Mucosa of gallbladder (tissue), 1 donor: ENCODE measurements around the gene HTT. TPM values are rescaled to one million over a fixed set of nuclear protein-coding genes. Genes with fewer than 3 reads are reported as not detected.

Source experiments
- DNase-seq: peaks from one replicate; pipeline ENCODE4 v3.0.0-alpha.2; 2020; ENCODE audit warnings: low spot score
- total RNA-seq: library from RNA; stranded (reverse); gene quantifications from one replicate; pipeline ENCODE4 v1.2.1, GENCODE V29; 2021
- donor health status: DM: no; HTN: no; CAD: no.

The HTT gene
- total RNA-seq, 1 donor from 2014 or later = 51.6 TPM

DNA sequence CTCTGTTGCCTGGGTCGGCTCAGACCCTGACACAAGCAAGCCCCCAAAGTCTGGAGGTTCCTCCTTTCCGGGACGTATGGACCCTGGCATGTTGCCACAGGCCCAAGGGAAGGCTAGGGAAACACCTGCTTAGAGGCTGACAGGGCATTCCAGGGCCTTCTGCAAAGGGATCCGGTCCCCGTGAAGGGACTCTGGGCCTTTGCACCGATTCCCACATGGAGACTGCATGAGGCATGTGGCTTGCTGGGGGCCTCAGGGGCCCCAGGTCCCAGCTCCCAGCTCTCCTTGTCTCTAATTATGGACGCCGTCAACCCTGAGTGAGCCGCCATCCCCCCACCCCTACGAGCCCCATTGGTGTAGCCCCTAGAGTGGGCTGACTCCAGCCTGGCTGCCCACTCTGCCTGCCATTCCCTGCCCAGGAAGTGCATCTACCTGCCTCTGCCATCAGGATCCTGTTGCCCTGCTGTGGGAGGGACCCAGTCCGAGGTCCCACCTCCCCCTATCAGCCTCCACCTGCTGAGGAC, 214.2 kb downstream of the HTT start:
- no peak for DNase-seq

DNA sequence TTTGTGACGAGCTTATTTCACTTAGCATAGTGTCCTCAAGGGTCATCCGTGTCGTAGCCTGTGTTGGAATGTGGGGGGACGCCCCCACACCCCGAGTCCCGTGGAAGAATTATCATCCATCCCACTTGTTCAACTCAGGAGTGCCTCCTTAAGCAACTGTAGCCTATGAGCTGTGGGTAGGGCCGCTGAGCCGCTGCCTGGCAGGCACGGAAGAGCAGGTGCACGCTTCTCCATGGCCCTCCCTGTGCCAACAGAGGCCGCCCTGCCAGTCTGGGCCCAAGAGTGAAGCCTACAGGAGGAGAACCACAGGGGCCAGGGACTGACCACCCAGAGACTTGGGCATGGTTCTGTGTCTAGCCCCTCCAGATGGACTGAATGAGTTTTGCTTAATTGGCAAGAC, 216.0 kb downstream of the HTT start:
- DNase-seq = no peak

DNA sequence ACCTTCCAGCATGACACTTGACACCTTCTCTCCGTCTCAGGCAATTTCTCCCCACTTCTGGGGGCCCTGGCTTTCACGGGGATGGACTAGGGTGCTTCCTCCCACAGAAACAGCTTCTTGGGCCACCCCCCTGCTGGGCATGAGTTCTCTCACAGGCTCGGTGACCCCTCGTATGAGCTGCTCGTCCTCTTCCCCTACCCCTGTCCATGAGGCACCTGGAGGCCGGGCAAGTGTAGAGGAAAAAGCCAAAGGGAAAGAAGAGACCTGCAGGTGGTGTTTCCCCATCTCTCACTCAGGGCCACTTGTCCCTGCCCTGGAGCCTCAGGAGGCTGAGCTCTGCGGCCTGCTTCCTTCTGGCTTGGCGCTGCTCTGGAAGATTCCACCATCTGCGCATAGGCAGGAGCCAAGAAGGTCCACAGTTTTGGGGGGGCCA, 216.4 kb downstream of the HTT start:
- no peak for DNase-seq

DNA sequence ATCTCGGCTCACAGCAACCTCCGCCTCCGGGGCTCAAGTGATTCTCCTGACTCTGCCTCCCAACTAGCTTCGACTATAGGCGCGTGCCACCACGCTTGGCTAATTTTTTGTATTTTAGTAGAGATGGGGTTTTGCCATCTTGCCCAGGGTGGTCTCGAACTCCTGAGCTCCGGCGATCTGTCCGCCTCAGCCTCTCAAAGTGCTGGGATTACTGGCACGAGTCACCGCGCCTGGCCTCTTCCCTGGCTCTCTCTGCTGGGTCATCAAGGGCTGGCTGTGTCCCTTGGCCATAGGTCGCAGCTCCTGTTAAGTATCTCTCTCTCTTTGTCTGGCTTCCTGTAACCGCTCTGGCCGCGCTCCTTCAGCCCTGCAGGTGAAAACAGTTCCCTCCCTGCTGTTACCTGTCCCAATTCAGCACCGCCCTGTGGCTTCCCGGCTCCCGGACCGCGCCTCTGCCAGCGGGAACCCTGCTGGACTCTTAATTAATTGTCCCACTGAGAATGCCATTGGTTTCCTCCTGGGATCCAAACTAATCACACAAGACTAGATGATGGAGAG, 217.0 kb downstream of the HTT start:
- peak; percentile 31 for DNase-seq

DNA sequence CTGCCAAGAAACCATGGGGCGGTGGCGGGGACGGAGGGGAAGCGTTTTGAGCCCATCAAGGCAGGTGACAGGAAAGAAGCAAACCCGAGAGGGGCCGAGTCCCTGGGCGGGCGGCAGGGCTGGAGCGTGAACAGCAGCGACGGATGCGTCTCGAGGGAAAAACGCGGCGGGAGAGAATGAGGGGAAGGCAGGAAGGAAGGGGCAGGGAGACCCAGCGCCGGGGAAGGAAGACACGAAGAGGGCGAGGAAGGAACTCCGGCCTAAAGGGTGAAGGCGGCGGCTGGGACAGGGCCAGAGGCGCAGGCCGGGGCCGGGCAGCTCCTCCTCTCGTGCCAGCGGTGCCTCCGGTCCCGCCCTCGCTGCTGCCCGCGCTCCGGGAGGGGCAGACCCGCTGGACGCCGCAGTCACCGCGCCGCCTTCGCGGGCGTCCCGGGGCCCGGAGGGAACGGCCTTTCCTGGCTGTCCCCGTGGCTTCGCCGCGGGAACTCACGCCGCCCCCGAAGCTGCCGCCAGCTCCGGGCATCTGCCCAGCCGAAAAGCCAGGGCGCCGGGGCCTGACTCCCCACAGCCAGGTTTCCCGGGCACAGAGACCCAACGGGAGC, 217.6 kb downstream of the HTT start:
- peak; percentile 56 for DNase-seq

DNA sequence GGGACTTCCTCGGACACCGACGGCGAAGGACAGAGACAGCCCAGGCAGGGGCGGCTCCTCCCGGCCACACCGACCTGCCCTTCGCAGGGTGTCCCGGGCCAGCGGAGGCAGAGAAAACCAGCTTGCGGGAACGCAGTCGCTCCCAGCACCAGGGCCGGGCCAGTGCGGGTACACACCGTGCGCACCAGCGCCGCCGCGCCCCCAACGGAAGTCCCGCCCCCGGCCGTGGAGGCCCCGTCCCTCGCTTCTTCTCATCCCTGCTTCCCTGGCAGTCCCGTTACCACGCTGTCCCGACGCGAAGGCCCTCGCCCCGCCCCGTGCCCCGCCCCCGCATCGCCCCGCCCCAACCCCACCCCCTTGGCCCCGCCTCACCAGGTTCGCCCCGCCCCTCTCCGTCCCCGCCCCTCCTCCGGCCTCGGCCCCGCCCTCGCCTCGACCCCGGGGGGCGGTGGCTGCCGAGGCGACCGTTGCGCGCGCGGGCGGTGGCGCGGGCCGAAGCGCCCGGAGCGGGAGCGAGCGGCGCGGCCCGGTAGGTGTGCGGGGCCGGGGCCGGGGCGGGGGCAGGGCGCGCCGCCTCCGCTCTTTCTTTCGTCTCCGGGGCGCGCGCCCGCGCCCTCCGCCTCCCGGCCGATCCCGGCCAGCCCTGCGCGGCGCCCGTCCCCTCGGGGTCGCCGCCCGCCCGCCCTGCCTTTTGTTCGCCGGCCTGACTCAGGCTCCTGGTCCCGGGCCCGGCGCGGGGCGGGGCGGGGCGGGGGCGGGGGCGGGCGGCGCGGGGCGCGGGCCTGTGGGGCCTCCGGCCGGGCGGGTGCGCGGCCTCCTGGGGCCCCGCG, 218.3 kb downstream of the HTT start, which contains the start of gene RGS12:
RGS12 (plus strand) TSS at position 451 of the 830 bp plus-strand sequence. CDS start 23,150 bp downstream, outside the sequence.
- DNase-seq = peak; percentile 95

Other genes starting within 250 kb of the HTT start
- gene ADD1, start 230.8 kb upstream of the HTT start, total RNA-seq = 346 TPM
- gene NOP14, start 111.3 kb upstream of the HTT start, total RNA-seq = 17.6 TPM
- 7.3 TPM for gene GRK4, start 111.1 kb upstream of the HTT start, total RNA-seq
- gene HTT-AS, start 143 bp upstream of the HTT start, total RNA-seq = not detected
- 1.2 TPM for gene MSANTD1, start 174.5 kb downstream of the HTT start, total RNA-seq
- gene RGS12, start 218.3 kb downstream of the HTT start, total RNA-seq = 47.1 TPM